Esophagus squamous epithelium (tissue), 4 donors: ENCODE measurements around the gene CST9L.

Experiments
- POLR2A ChIP-seq, 4 donors: fragments of 450-650 bp; IDR thresholded peaks; one replicate each; pipeline ENCODE4 v1.6.1; 2017; ENCODE audit warnings: antibody characterized with exemption in 4 of 4, mild to moderate bottlenecking in 4 of 4, moderate library complexity in 3 of 4
- TF ChIP-seq, protein P1 (sequence below), 6 experiments: fragments of 450-650 bp in 4 of 6; fragments of 200-600 bp in 2 of 6; sonication (generic) in 2 of 6; IDR thresholded peaks; one replicate each; pipeline ENCODE4 v1.5.1; 2016 to 2019; ENCODE audit warnings: antibody characterized with exemption in 6 of 6, mild to moderate bottlenecking in 4 of 6, moderate library complexity in 4 of 6

DNA sequence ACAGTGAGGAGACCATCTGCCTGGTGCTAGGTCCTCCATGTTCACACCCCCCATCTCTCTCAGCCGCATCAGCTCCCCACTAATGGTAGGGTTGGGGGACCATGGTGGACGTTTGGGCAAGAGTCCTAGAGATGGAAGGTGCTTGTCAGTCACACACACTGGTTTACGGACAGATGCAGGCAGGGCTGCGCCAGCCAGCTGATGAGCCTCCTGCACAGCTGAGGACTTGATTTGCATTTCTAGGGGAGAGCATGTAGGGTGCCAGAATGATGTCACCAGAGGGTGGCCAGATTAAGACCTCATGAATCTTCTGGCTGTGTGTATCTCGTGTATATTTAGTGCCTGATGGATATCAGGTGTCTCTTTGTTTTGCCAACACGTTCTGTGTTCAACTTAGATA is 48.7 kb downstream of the CST9L start:
- TF ChIP-seq POLR2A (IDR thresholded peaks at IDR 0.05) = no peak
- TF ChIP-seq, protein P1, sequence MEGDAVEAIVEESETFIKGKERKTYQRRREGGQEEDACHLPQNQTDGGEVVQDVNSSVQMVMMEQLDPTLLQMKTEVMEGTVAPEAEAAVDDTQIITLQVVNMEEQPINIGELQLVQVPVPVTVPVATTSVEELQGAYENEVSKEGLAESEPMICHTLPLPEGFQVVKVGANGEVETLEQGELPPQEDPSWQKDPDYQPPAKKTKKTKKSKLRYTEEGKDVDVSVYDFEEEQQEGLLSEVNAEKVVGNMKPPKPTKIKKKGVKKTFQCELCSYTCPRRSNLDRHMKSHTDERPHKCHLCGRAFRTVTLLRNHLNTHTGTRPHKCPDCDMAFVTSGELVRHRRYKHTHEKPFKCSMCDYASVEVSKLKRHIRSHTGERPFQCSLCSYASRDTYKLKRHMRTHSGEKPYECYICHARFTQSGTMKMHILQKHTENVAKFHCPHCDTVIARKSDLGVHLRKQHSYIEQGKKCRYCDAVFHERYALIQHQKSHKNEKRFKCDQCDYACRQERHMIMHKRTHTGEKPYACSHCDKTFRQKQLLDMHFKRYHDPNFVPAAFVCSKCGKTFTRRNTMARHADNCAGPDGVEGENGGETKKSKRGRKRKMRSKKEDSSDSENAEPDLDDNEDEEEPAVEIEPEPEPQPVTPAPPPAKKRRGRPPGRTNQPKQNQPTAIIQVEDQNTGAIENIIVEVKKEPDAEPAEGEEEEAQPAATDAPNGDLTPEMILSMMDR (IDR thresholded peaks at IDR 0.05) = no peak
